Progenitor cell of endocrine pancreas (in vitro differentiated cells): Measurements from ENCODE around the gene FHOD3. TPM values are rescaled to one million over a fixed set of nuclear protein-coding genes. Genes with fewer than 3 reads are reported as not detected.

ENCODE experiments used
- DNase-seq: peaks from one replicate; pipeline ENCODE4 v3.0.0; 2021; ENCODE audit warnings: low spot score; ENCODE audit not compliant: unreplicated experiment
- H3K27ac Mint-ChIP-seq: 2 replicates; pipeline ENCODE4 v1.8.0; 2021; ENCODE audit warnings: mild to moderate bottlenecking, moderate library complexity, mixed read lengths
- H3K27me3 Mint-ChIP-seq: 2 replicates; pipeline ENCODE4 v1.8.0; 2021; ENCODE audit warnings: mixed read lengths
- H3K36me3 Mint-ChIP-seq: 2 replicates; pipeline ENCODE4 v1.8.0; 2022; ENCODE audit warnings: mixed read lengths; ENCODE audit not compliant: insufficient read depth
- H3K4me1 Mint-ChIP-seq: 2 replicates; pipeline ENCODE4 v1.8.0; 2021; ENCODE audit warnings: low read depth, mixed read lengths
- H3K4me3 Mint-ChIP-seq: 2 replicates; pipeline ENCODE4 v1.8.0; 2021; ENCODE audit warnings: low read depth, mild to moderate bottlenecking, moderate library complexity, mixed read lengths
- H3K9me3 Mint-ChIP-seq: 2 replicates; pipeline ENCODE4 v1.8.0; 2021; ENCODE audit warnings: low read depth, mixed read lengths
- CTCF ChIP-seq: fragments of 200-600 bp; sonication (generic); IDR thresholded peaks from one replicate; pipeline ENCODE4 v1.5.0; 2021; ENCODE audit warnings: antibody characterized with exemption, mild to moderate bottlenecking; ENCODE audit not compliant: unreplicated experiment
- total RNA-seq: library from RNA; stranded (reverse); gene quantifications from 2 replicates; pipeline ENCODE4 v1.2.1, GENCODE V29; 2021

Gene FHOD3
- total RNA-seq, 1 donor from 2014 or later: 1.6 TPM

DNA sequence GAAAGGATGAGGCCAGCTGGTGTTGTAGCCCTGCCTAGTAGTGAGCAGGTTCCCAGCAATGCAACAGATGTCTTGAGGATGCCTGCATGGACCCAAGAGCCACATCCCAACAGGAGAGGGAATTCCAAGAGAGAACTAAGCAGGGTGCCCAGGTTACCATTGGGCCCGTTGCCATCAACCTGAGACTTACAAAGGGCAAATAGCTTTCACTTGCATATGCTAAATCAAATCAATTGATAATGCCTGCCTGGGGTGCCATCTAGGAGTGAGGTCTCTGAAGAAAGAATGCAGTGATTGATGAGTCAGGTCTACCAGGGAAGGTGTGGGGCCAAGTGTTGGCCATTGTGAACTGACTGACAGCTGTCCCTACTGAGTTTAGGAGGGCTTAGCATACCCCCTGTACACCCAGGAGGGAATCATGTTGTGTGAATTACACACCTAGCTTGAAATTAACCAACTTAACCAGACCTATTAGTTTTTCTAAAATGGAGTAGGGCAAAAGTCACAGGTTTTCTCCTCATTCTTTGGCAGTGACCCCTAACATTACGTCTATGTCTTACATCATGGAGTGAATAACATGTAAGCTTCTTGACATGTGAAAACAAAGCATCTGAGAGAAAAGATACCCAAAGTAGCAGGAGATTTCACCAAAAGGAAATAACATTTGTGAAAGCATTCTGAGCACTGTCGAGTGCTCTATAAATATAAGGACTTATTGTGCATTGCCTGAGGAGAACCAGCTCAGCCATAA, 32.3 kb downstream of the FHOD3 start:
- H3K4me1 Mint-ChIP-seq: peaks cover 2% of the 10 kb centered on the region
- H3K36me3 Mint-ChIP-seq: no peaks in the 10 kb centered on the region
- no peak overlapping the region for H3K27ac Mint-ChIP-seq
- no peak for DNase-seq
- TF ChIP-seq CTCF: no peak
- peaks cover 7% of the 10 kb centered on the region for H3K27me3 Mint-ChIP-seq
- H3K9me3 Mint-ChIP-seq: no peaks in the 10 kb centered on the region
- H3K4me3 Mint-ChIP-seq: no peak overlapping the region

GRCh38 chr18:36330435-36331052, 33.0 kb downstream of the FHOD3 start:
- peaks cover 2% of the 10 kb centered on the region for H3K4me1 Mint-ChIP-seq
- no peak overlapping the region for H3K4me3 Mint-ChIP-seq
- no peak for TF ChIP-seq CTCF
- no peak for DNase-seq
- no peaks in the 10 kb centered on the region for H3K36me3 Mint-ChIP-seq
- H3K27ac Mint-ChIP-seq: no peak overlapping the region
- no peaks in the 10 kb centered on the region for H3K9me3 Mint-ChIP-seq
- H3K27me3 Mint-ChIP-seq: peaks cover 7% of the 10 kb centered on the region

DNA sequence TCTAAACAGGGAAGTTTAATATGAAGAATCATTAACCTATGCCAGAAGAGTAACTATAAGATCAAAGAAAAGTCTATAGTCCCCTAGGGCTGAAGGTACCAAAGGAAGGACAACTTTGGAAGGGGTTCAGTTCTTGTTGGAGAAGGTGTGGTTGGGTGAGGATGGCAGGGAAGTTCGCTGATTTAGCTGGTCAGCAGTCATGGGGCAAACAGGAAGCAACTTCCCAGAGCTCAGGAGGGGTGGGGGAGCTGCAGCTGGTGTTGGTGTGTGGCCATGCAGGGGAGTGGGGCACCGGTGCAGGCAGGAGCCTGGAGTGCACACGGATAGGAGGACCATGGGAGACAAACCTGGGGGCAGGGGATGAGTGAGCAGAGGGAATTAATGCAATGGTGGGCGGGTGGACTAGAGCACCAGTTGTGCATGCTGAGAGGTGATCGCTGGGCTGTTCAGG, 34.0 kb downstream of the FHOD3 start:
- Mint-ChIP-seq H3K27ac (no peak overlapping the region), H3K36me3 (no peaks in the 10 kb centered on the region), H3K4me3 (no peak overlapping the region), H3K27me3 (peaks cover 7% of the 10 kb centered on the region), H3K9me3 (no peaks in the 10 kb centered on the region), H3K4me1 (peaks cover 2% of the 10 kb centered on the region)
- no peak for DNase-seq
- TF ChIP-seq CTCF: no peak

GRCh38 chr18:36333414-36333813, 35.9 kb downstream of the FHOD3 start:
- Mint-ChIP-seq H3K4me1 (peaks cover 9% of the 10 kb centered on the region), H3K36me3 (no peaks in the 10 kb centered on the region), H3K4me3 (no peak overlapping the region), H3K27ac (no peak overlapping the region), H3K27me3 (peaks cover 3% of the 10 kb centered on the region), H3K9me3 (no peaks in the 10 kb centered on the region)
- no peak for DNase-seq
- no peak for TF ChIP-seq CTCF

DNA sequence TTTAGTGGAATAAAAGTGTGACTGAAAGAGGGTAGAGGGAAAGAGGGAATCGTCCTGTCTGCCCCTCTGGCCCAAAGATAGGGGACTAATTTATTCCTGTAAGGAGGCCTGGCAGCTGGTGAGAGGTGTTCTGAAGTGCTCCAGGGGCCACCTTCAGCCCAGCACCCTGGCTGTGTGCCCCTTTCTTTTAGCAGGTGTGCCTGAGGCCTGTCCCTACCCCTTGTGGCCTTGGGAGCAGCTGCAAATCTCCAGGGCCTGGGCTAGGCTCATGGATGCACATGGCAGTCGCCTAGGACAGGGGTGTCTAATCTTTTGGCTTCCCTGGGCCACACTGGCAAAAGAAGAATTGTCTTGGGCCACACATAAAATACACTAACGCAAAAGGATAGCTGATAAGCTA, 37.3 kb downstream of the FHOD3 start:
- Mint-ChIP-seq H3K4me3 (no peak overlapping the region), H3K36me3 (no peaks in the 10 kb centered on the region), H3K27me3 (no peaks in the 10 kb centered on the region), H3K9me3 (no peaks in the 10 kb centered on the region), H3K27ac (no peak overlapping the region), H3K4me1 (peaks cover 9% of the 10 kb centered on the region)
- no peak for TF ChIP-seq CTCF
- no peak for DNase-seq
